ENCODE measurements around the gene FLT3LG.

The FLT3LG gene

DNA sequence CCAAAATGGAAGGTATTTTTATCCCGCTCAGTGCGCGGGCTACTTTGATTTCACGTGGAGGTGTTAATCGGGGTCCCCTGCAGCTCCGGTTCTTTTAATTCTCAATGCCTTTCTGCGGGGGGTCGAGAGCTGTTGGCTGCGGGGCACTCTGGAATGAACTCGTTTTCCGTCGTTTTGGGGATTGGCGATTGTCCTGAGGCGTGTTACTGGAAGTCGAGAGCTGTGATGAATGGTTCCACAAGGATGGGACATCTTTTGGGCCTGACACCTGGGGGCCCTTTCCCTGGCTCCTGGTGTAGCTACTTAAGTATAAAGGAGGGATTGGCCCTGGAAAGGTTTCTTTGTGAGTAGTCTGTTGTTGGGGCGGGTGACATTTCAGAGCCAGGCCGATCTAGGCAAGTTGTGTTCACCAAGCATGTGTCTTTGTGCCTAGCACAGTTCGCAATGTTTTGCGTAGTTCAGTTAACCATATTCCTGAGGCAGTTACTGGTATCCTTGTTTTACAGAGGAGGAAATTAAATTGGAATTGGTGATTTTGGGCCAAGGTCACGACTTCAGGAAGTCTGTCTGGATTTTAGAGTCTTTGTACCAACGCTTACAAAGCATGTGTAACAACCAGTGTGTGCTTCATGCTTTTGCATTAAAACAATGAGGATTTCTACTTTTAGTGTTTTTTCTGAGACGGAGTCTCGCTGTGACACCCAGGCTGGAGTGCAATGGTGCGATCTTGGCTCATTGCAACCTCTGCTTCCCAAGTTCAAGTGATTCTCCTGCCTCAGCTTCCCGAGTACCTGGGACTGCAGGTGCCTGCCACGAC, 14.2 kb downstream of the FLT3LG start:
- no peak for DNase-seq (ENCODE audit: low spot score)

DNA sequence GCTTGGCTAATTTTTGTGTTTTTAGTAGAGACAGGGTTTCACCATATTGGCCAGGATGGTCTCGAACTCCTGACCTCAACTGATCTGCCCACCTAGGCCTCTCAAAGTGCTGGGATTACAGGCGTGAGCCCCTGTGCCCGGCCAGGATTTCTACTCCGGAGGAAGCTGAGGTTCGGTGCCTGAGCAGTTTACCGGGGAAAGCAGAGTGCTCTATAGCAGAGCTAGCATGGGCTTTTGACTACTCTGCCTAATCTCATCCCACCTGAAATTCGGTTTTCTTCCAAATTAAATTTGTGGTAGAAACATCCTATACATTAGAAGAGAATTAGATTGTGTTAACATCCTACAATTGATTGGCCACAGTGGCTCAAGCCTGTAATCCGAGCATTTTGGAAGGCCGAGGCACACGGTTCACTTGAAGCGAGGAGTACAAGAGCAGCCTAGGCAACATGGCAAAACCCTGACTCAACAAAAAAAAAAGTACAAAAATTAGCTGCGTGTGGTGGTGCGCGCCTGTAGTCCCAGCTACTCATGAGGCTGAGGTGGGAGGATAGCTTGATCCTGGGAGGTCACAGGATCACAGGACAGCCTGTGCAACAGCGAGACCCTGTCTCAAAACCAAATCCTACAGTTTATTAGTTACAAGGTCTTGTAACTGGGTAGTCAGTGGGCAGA, 15.0 kb downstream of the FLT3LG start:
- DNase-seq (ENCODE audit: low spot score): no peak

DNA sequence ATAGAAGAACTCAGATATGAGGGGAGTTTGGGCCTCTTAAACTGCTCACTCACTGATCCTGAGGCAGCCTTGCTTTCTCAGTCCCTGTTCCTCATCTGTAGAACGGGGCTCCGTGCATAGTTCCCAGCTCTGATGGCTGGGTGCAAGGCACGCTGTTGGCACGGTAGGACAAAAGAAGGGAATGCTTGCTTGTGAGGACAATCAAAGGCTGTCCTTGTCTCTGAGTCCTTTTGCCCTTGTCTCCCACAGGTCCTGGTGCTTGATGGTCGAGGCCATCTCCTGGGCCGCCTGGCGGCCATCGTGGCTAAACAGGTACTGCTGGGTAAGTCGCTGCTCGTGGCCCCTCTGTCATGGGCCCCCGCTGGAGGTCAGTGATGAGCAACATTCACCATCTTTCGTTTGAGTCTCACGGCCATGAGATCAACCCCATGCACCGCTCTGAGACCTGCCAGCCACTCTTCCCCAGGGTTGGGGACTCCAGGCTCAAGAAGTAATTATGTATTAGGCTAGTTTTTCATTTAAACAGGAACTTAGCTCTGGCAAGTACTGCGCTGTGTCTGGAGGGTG, 15.7 kb downstream of the FLT3LG start:
- DNase-seq (ENCODE audit: low spot score): no peak

DNA sequence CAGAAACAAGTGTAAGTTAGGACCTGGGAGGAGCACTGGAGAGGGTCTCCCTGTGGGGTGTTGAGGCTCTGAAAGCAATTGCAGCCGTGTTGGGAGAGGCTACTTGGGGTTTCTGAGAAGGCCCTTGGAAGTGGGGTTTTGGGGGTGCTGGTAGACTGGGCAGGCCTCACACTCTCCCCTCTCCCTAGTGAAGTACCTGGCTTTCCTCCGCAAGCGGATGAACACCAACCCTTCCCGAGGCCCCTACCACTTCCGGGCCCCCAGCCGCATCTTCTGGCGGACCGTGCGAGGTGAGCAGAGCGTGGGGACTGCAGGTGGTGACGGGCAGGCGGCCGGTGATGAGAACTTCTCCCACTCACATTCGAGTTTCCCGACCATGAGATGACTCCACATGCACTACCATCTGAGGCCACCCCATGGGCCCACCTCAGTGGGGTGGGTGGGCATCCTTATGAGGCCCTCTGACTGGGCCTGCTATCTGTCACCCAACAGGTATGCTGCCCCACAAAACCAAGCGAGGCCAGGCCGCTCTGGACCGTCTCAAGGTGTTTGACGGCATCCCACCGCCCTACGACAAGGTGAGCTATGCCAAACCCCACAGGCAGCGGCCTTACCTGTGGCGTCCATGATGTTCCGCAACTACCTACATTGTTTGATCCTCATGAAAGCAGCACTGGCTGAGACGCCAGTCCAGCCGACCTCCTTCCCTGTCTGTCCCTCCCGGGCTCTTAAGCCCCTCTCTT, 16.4 kb downstream of the FLT3LG start:
- DNase-seq (ENCODE audit: low spot score): no peak

DNA sequence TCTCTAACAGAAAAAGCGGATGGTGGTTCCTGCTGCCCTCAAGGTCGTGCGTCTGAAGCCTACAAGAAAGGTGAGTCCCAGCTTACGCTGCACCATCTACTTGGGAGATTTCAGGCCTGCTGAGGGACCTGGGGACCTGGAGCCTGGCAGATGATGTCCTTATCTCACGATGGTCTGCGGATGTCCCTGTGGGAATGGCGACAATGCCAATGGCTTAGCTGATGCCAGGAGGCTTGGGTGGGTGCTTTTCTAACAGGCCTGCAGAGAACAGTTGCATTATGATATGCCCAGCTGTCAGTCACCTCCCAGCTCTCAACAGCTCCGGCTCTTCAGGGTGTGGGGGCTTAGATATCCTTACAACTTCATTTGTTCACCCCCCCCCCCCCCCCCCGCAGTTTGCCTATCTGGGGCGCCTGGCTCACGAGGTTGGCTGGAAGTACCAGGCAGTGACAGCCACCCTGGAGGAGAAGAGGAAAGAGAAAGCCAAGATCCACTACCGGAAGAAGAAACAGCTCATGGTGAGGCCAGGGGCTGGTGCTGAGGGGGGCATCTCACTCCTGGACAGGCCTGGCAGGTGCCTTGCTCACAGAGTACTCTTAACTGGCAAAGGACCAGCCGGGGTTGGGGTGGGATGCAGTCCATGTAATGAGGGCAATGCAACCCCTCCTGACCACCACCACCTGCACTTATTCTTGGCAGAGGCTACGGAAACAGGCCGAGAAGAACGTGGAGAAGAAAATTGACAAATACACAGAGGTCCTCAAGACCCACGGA, 17.2 kb downstream of the FLT3LG start:
- no peak for DNase-seq (ENCODE audit: low spot score)

DNA sequence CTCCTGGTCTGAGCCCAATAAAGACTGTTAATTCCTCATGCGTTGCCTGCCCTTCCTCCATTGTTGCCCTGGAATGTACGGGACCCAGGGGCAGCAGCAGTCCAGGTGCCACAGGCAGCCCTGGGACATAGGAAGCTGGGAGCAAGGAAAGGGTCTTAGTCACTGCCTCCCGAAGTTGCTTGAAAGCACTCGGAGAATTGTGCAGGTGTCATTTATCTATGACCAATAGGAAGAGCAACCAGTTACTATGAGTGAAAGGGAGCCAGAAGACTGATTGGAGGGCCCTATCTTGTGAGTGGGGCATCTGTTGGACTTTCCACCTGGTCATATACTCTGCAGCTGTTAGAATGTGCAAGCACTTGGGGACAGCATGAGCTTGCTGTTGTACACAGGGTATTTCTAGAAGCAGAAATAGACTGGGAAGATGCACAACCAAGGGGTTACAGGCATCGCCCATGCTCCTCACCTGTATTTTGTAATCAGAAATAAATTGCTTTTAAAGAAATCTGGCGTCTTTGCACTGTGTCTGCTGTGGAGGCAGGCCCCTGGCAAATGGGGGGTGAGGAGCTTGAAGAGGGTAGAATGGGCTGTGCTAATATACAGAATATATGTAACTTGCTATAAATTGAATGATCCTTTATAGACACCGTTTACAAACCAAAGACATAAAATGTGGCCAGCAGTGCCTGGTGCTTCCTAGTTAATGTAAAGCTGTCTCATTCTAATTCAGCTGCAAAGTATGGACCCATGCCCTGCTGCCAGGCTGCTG, 18.0 kb downstream of the FLT3LG start:
- DNase-seq (ENCODE audit: low spot score): no peak

DNA sequence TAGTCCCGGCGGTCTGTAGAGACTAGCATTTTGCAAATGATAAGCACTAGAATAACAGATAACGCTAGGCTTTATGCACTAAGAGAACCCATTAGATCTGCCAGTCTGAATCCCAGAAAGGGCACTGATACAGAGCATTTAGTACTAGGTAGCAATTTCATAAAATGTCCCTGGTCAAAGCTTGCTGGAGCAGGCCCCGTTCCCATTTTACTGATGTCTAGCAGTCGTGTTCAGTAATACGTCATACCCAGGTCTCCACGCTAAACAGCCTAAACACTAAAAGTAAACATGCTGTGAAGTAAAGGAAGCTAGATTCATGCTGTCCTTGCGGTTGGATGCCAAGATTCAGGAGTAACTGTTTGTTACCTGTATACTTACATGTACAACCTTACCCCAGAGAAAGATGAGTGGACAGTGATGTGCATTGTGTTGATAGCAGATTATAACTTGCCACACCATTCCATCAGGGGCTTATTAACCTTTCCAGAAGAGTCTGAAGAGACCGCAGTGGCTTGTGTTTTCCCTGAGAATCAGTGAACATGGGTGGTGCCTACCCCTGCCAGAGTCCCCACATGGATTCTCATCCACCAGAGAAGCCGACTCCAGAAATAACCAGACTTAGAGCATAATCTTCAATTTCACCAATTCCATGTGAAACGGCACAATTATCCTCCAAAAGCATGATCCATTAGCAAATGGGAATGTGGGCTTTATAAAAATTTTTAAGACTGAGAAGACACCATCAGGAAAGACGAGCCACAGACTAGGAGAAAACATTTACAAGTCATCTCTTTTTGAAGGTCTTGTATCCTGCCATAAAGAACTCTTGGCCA, 18.8 kb downstream of the FLT3LG start:
- DNase-seq (ENCODE audit: low spot score): no peak

DNA sequence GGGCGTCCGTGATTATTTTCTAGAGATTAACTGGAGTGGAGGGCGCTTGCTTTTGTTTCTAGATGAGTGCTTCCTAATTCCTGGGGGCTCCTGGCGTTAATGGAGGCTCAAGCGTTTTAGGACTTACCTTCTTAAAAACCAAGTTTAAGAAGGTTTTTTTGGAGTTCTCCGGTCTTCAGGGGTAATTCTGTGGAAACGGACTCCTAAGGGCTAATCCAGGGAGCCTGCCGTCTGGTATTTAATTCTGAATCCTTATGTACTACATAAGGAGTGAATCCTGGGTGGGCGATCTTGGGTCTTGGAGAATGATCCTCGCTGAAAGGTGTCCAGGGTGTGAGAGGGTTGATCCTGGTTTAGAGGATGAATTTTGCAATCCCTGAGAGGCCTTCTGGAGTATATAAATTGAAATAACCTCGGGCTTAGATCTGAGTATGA, 22.6 kb downstream of the FLT3LG start:
- no peak for DNase-seq (ENCODE audit: low spot score)

DNA sequence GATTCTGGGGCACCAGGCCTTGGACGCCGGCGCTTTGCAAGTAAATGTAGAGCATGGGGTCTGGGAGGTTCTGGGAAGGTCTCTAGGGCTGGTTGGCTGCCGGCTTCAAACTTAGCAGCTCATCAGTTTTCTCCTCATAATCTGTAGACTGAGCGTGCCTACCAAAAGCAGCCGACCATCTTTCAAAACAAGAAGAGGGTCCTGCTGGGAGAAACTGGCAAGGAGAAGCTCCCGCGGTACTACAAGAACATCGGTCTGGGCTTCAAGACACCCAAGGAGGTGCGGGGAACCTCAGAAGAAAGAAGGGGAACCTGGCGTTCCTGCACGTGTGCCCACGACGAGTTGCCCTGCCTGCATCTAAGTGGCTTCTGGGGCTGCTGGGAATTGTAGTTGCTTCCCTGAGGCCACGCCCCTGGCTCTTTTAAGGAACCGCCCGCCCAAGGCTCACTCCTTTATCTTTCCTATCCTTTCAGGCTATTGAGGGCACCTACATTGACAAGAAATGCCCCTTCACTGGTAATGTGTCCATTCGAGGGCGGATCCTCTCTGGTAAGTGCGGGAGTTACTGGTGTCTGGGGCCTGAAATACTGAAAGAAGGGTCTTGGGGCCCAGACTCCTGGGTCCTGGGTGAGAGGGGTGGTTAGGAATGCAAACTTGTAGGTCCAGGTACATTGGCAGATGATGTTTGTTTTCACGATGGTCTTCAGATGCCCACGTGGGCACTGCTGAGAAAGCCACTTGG, 23.2 kb downstream of the FLT3LG start:
- no peak for DNase-seq (ENCODE audit: low spot score)

DNA sequence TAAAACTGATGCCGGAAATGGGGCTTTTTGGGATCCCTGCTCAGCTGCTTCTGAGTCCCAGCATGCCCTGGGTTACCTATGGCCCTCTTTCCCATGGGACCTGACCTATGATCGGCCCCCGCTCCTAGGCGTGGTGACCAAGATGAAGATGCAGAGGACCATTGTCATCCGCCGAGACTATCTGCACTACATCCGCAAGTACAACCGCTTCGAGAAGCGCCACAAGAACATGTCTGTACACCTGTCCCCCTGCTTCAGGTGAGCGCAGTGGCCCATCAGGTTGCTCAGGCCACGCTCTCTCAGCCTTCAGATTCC, 23.7 kb downstream of the FLT3LG start:
- peak; percentile 59 for DNase-seq (ENCODE audit: low spot score)

DNA sequence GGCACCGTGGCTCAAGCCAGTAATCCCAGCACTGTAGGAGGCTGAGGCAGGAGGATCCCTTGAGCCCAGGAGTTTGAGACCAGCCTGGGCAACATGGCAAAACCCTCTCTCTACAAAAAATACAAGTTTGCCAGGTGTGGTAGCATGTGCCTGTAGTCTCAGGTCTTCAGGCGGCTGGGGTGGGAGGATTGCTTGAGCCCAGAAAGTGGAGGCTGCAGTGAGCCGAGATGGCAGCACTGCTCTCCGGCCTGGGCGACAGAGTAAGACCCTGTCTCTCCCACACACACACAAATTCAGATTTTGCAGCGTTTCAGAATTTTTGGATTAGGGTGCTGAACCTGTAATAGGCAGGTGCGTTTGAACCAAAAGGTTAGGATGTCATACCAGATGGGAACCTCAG, 24.5 kb downstream of the FLT3LG start:
- DNase-seq (ENCODE audit: low spot score): no peak

DNA sequence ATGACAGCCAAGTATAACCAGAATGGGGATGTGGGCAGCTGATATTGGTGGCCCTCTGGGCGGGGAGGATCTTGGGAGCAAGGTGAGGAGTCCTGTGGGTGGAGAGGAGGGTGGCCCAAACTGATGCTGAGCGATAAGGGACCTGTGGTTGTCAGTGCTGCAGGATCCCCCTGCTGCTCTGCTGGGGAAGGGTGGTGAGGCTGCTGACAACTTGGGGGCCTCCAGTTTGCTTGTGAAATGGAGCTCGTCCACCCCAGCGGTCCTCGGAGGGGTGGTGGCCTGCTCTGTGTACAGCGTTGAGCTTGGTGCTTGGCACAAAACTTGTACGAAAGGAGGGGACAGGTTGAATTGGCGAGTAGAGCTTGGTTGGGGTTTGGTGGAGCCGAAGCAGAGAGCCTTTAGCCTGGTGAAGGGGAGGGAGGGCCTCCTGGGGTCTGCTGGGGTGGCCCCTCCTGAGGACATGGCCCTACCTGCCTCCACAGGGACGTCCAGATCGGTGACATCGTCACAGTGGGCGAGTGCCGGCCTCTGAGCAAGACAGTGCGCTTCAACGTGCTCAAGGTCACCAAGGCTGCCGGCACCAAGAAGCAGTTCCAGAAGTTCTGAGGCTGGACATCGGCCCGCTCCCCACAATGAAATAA, 25.1 kb downstream of the FLT3LG start:
- no peak for DNase-seq (ENCODE audit: low spot score)

DNA sequence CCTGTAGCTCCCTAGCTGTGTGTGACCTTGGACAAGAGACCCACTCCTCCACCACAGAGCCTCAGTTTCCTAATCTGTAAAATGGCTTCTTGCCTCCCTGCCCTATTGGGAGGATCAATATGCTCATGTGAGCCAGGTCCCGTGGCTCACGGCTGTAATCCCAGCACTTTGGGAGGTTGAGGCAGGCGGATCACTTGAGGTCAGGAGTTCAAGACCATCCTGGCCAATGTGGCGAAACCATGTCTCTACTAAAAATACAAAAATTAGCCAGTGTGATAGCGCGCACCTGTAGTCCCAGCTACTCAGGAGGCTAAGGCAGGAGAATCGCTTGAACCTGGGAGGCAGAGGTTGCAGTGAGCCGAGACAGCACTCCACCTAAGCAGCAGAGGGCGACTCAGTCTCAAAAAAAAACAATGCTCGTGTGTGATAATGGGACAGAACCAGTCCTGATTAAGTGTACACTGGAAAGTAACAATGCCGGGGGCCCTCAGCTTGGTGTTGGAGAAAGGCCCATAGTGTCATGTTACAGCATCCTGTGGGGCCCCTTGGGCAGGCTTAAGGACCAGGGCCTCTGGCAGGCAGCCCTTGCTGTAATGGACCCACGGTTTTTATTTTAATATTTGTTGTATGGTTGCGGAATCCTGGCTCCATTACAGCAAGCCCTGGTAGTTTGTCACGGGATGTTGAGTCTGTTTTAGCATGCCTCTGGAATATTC, 29.0 kb downstream of the FLT3LG start:
- peak; percentile 77 for DNase-seq (ENCODE audit: low spot score)

DNA sequence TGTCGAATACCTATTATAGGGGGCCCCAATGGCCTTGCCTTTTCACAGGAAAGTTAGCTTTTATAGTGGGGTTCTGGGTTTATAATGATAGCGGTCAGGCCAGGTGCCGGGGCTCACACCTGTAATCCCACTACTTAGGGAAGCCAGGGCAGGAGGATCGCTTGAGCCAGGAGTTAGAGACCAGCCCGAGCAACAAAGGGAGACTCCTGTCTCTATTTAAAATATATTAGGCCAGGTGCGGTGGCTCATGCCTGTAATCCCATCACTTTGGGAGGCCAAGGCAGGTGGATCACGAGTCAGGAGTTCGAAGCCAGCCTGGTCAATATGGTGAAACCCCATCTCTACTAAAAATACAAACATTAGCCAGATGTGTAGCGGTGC, 29.6 kb downstream of the FLT3LG start:
- DNase-seq (ENCODE audit: low spot score): no peak

DNA sequence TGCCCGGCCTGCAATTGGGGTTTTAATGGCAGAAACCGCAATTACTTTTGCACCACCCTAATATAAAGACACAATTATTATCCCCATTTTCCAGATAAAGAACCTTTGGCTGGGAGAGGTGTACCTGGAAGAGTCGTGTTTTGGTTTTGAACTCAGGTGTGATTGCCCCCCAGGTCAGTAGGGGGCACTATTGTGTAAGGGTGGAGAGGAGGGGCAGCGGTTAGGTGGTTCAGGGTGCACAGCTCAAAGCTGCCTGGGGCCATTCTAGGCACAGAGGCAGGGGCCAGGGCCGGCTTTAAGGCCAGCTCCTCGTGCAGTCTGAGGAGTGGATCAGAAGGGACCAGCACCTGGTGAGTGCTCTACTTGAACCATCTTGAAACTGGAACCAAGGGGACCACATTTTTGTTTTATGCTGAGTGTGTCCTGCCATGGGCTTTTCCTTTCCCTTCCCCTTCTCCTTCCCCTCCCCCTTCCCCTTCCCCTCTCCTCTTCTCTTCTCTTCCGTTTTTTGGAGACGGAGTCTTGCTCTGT, 32.6 kb downstream of the FLT3LG start:
- DNase-seq (ENCODE audit: low spot score): peak; percentile 64

DNA sequence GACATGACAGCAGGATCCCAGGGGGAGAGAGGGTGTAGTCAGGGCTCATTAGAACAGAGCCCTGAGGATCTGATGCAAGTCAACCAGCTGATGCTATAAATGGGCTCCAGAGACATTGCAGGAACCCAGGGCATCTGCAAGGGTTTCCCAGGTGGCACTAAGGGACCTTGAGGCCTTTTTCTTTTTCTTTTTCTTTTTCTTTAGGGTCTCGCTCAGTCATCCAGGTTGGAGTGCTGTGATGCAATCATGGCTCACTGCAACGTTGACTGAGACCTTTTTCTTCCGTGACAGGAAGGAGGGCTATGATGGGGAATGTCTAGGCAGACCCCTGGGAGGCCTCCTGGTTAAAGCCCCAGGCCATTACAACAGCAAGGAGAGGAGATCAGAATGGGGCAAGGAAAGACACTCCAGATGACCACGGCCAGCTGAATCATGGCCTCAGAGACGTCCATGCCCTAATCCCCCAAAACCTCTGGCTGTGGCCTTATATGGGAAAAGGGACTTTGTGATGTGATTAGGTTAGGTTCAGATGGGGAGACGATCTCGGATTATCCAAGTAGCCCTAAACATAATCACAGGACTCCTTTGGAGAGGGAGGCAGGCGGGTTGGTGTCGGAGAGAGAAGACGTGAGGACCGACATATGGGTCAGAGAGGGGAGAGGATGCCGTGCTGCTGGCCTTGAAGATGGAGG, 33.9 kb downstream of the FLT3LG start:
- peak; percentile 54 for DNase-seq (ENCODE audit: low spot score)

DNA sequence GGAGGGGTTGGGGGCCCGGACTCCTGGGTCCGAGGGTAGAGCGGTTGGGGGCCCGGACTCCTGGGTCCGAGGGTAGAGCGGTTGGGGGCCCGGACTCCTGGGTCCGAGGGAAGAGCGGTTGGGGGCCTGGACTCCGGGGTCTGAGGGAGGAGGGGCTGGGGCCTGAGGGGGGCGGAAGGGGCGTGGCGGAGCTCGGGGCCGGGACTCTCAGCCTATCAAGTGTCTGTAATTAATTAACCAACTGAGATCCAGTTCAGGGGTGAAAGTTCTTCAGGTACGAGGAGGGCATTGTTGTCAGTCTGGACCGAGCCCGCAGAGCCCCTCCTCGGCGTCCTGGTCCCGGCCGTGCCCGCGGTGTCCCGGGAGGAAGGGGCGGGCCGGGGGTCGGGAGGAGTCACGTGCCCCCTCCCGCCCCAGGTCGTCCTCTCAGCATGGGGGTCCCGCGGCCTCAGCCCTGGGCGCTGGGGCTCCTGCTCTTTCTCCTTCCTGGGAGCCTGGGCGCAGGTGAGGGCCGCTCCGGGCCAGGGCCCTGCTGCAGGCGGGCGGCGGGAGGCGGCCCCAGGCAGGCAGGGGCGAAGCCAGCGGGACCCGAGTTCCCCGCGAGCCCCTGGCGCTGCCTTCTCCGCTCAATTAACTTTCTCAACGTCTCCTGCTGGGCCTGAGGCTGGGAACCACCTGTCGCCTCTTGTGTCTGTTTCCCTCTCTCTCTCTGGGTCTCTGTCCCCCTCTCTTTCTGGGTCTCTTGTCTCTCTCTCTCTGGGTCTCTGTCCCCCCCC, 39.1 kb downstream of the FLT3LG start:
- peak; percentile 84 for DNase-seq (ENCODE audit: low spot score)

All from left forelimb (tissue), 1 donor.